ENCODE measurements around the gene LRPAP1.

LRPAP1 gene

GRCh38 chr4:3470244-3471097, 61.8 kb downstream of the LRPAP1 start:
- no peak for DNase-seq
- in situ Hi-C loops (cut with HindIII; ENCODE audit: low pct_ligation_motif_present, low pct_unique_long_range_greater_than_20kb, low sequenced_read_pairs), result no loop called here

GRCh38 chr4:3469386-3470243, 62.6 kb downstream of the LRPAP1 start:
- no peak for DNase-seq
- in situ Hi-C loops (cut with HindIII; ENCODE audit: low pct_ligation_motif_present, low pct_unique_long_range_greater_than_20kb, low sequenced_read_pairs), result no loop called here

- DNase-seq, result no peak
- in situ Hi-C loops (cut with HindIII; ENCODE audit: low pct_ligation_motif_present, low pct_unique_long_range_greater_than_20kb, low sequenced_read_pairs), result no loop called here
These were observed 63.4 kb downstream of the LRPAP1 start for GRCh38 chr4:3468804-3469203.

DNA sequence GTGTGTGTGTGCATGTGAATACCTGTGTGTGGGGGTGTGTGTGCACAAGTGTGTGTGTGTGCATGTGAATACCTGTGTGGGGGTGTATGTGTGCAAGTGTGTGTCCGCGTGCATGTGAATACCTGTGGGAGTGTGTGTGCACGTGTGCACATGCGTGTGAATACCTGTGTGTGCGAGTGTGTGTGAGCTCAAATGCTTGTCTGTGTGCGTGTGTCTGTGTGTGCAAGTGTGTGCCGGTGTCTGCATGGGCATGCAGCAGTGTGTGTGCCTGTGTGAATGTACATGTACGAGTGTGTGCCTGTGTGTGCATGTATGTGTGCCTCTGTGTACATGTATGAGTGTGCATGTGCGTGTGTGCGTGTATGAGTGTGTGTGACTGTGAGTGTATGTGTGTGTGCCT, 64.1 kb downstream of the LRPAP1 start:
- DNase-seq, result no peak
- in situ Hi-C loops (cut with HindIII; ENCODE audit: low pct_ligation_motif_present, low pct_unique_long_range_greater_than_20kb, low sequenced_read_pairs), result no loop called here

DNA sequence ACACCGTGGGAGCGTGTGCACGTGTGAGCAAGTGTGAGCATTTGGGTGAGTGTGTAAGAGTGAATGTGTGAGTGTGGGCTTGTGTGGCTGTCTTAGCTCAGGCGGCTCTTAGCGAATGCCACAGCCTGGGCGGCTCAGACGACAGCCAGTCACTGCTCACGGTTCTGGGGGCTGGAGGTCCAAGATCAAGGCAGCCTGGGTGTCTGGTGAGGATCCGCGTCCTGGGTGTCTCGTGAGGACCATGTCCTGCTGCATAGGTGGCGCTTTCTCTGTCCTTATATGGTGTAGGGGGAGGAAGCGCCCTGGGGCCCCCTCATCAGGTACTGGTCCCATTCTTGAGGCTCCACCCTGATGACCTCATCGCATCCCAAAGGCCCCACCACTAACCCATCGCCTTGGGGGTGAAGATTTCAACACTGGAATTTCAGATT, 64.6 kb downstream of the LRPAP1 start:
- in situ Hi-C loops (cut with HindIII; ENCODE audit: low pct_ligation_motif_present, low pct_unique_long_range_greater_than_20kb, low sequenced_read_pairs), result no loop called here
- no peak for DNase-seq

GRCh38 chr4:3466691-3467600, 65.3 kb downstream of the LRPAP1 start:
- no peak for DNase-seq
- in situ Hi-C loops (cut with HindIII; ENCODE audit: low pct_ligation_motif_present, low pct_unique_long_range_greater_than_20kb, low sequenced_read_pairs), result no loop called here

GRCh38 chr4:3465698-3466671, 66.2 kb downstream of the LRPAP1 start:
- in situ Hi-C loops (cut with HindIII; ENCODE audit: low pct_ligation_motif_present, low pct_unique_long_range_greater_than_20kb, low sequenced_read_pairs), result no loop called here
- no peak for DNase-seq

GRCh38 chr4:3464911-3465697, 67.1 kb downstream of the LRPAP1 start:
- in situ Hi-C loops (cut with HindIII; ENCODE audit: low pct_ligation_motif_present, low pct_unique_long_range_greater_than_20kb, low sequenced_read_pairs), result no loop called here
- no peak for DNase-seq

- DNase-seq, result no peak
- in situ Hi-C loops (cut with HindIII; ENCODE audit: low pct_ligation_motif_present, low pct_unique_long_range_greater_than_20kb, low sequenced_read_pairs), result no loop called here
These were observed 67.8 kb downstream of the LRPAP1 start for GRCh38 chr4:3464349-3464905.

GRCh38 chr4:3463556-3464348, 68.5 kb downstream of the LRPAP1 start:
- in situ Hi-C loops (cut with HindIII; ENCODE audit: low pct_ligation_motif_present, low pct_unique_long_range_greater_than_20kb, low sequenced_read_pairs), result no loop called here

DNA sequence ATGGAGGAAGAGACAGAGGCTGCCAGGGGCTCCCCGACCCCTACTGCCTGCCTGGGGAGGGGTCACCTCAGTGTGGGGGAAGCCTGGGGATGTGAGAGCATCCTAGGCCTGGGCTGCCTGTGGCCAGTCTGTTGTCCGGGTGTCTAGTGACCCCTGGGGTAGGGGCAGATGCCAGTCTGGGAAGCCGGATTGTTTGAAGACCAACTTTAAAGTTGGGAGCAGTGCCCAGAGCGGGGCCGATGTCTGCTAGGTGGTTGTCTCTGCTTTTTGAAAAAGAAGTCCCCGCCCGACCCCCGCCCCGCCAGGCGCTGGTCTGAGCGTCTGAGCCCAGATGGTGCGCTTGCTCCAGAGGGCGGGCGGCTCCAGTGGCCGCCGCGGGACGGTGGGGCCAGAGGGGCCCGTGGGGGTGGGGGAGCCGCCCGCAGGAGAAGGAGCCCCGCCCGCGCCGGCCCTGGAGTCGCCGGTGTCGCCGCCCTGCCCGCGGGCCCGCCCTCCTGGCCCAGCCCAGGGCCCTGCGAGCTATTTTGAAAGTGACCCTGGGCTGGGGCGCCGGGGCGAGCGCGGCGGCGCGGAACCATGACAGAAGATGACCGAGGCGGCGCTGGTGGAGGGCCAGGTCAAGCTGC, 69.3 kb downstream of the LRPAP1 start, which contains the start of gene DOK7:
Gene DOK7, plus strand, starts transcription at position 517 of the 626 bp plus-strand sequence. Its CDS starts 70 bp downstream, at position 587.
- in situ Hi-C loops (cut with HindIII; ENCODE audit: low pct_ligation_motif_present, low pct_unique_long_range_greater_than_20kb, low sequenced_read_pairs), result no loop called here
- no peak for DNase-seq

More at GRCh38 chr4:3463556-3464348, 68.5 kb downstream of the LRPAP1 start:
- no peak for DNase-seq

DNA sequence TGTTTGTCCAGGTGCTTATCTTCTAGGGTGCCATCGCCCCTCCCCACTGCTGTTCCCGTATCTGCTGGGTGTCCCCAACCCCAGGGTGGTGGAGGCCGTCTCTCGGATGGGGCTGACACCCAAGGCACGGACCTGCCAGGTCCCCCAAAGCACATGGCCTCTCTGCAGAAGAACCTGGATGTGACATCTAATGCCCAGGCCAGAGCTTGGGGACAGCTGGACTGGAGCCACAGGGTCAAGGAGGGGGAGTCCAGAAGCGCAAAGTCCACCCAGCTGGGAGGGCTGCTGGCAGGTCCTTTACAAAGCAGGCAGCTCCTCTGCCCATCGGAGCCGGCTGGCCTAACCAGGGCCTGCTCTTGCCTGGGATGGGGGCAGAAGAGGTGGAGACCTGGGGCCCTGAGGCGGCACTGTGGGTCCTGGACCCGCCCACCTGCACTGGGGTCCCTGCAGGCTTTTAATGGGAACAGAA, 69.9 kb downstream of the LRPAP1 start:
- DNase-seq, result no peak
- in situ Hi-C loops (cut with HindIII; ENCODE audit: low pct_ligation_motif_present, low pct_unique_long_range_greater_than_20kb, low sequenced_read_pairs), result no loop called here

DNA sequence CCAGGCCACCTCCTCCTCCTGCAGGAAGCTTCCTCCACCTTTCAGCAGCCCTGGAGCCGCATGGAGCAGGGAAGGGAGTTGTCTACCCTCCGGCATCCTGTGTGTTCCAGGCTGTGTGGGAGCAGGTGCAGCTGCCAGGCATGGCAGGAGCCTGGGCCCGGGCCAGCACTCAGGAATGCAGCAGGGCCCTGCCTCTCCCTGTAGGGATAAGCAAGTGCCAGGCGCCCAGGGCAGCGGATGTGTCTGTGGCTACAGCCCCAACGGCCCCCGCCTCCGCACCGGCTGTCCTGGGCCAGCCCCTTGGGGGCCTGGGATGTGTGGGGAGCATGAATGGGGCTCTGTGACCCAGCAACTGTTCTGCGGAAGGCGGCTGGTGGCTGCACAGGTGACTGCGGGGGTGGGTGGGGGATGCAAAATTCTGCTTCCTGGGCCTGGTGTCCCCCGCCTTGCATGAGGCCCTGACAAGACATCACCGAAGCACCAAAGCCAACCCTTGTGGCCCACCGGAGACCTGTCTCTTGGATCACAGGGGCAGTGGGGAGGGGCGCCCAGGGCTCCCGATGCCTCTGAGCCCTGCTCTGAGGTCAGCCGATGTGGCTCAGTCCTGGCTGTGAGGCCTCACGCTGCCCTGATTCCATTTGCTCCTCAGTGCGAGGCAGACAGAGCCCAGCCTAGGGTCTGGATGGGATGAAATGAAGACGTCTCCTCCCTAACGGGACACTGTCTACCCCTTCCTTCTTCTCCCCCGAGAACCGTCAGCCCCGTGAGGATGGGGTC, 70.5 kb downstream of the LRPAP1 start:
- in situ Hi-C loops (cut with HindIII; ENCODE audit: low pct_ligation_motif_present, low pct_unique_long_range_greater_than_20kb, low sequenced_read_pairs), result no loop called here
- DNase-seq, result peak; percentile 49

DNA sequence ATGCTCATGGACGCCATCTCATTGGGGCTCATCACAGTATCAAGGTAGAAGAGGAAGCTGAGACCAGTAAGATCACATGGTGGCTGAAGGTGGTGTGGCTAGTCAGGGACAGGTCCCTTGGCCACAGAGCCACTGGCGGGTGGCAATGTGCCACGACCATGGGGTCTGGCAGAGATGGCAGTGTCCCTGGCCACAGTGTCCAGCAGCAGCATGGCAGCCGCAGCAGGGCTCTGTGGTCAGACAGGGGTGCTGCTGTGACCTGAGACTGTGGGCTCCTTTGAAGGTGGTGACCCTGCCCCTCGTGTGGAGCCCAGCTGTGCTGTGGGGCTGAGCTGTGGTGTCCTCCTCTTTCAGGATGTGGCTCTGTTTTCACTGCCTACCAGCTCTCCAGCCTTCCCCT, 71.3 kb downstream of the LRPAP1 start:
- in situ Hi-C loops (cut with HindIII; ENCODE audit: low pct_ligation_motif_present, low pct_unique_long_range_greater_than_20kb, low sequenced_read_pairs), result no loop called here
- no peak for DNase-seq
